PFSK-1 (cell line): Measurements from ENCODE around the gene ENTPD2.

Source experiments
- FOXP2 ChIP-seq: optimal IDR thresholded peaks from 2 replicates; pipeline ENCODE3; 2011; ENCODE audit warnings: borderline replicate concordance, control low read depth, inconsistent platforms; ENCODE audit not compliant: insufficient read depth; ENCODE audit errors: extremely low read length, extremely low read depth
- POLR2AphosphoS5 ChIP-seq: IDR thresholded peaks from 2 replicates; pipeline ENCODE4 v1.6.1; 2012; ENCODE audit warnings: low read depth, mild to moderate bottlenecking, control low read depth, low read length, moderate library complexity
- REST ChIP-seq, 2 experiments: IDR thresholded peaks; 2 replicates each; pipeline versions ENCODE4 v1.6.1 to v1.8.0; 2011 to 2012; ENCODE audit warnings: low read depth in 2 of 2, low read length in 2 of 2, control low read depth in 1 of 2, inconsistent platforms in 1 of 2, mild to moderate bottlenecking in 1 of 2, moderate library complexity in 1 of 2; ENCODE audit not compliant: insufficient read depth in 1 of 2
- SIN3A ChIP-seq: IDR thresholded peaks from 2 replicates; pipeline ENCODE4 v1.6.1; 2012; ENCODE audit warnings: mild to moderate bottlenecking, low read length, moderate library complexity, borderline replicate concordance; ENCODE audit not compliant: insufficient read depth
- TAF1 ChIP-seq: IDR thresholded peaks from 2 replicates; pipeline ENCODE4 v1.6.1; 2012; ENCODE audit warnings: low read length, control low read depth, borderline replicate concordance; ENCODE audit not compliant: insufficient read depth

The ENTPD2 gene

GRCh38 chr9:137028263-137029057, 25.4 kb downstream of the ENTPD2 start:
- no peak for TF ChIP-seq TAF1
- TF ChIP-seq REST (IDR thresholded peaks at IDR 0.05; ENCODE audit: insufficient read depth in 1 of 2, low read depth in 2 of 2, low read length in 2 of 2) = no peak
- no peak for TF ChIP-seq SIN3A
- no peak for TF ChIP-seq POLR2AphosphoS5
- TF ChIP-seq FOXP2 = no peak

- TF ChIP-seq SIN3A = no peak
Measured at GRCh38 chr9:137027369-137028262, 26.2 kb downstream of the ENTPD2 start, which contains the start of gene ABCA2. TSS of gene ABCA2 (minus strand) at chr9:137028237. CDS start at chr9:137028140, 97 bp downstream.

GRCh38 chr9:137026828-137027227, 27.0 kb downstream of the ENTPD2 start:
- TF ChIP-seq POLR2AphosphoS5 (no peak), TAF1 (no peak), REST (IDR thresholded peaks at IDR 0.05; ENCODE audit: insufficient read depth in 1 of 2, low read depth in 2 of 2, low read length in 2 of 2) (no peak), SIN3A (no peak), FOXP2 (no peak)

GRCh38 chr9:137026384-137026783, 27.5 kb downstream of the ENTPD2 start:
- no peak for TF ChIP-seq REST (IDR thresholded peaks at IDR 0.05; ENCODE audit: insufficient read depth in 1 of 2, low read depth in 2 of 2, low read length in 2 of 2)
- no peak for TF ChIP-seq FOXP2
- TF ChIP-seq SIN3A = no peak
- no peak for TF ChIP-seq TAF1
- TF ChIP-seq POLR2AphosphoS5 = no peak

- TF ChIP-seq FOXP2 = no peak
- TF ChIP-seq TAF1 = no peak
- no peak for TF ChIP-seq REST (IDR thresholded peaks at IDR 0.05; ENCODE audit: insufficient read depth in 1 of 2, low read depth in 2 of 2, low read length in 2 of 2)
- TF ChIP-seq SIN3A = no peak
- TF ChIP-seq POLR2AphosphoS5 = no peak
Measured at GRCh38 chr9:137025517-137025966, 28.3 kb downstream of the ENTPD2 start.
